ENCODE data around the gene GARIN3.

- TF ChIP-seq MYC (IDR thresholded peaks at IDR 0.05; ENCODE audit: low read depth, low read length) (no peak), MYC (CRISPR knock-in tag; IDR thresholded peaks at IDR 0.05; ENCODE audit: borderline replicate concordance, low read depth) (no peak), ARID2 (IDR thresholded peaks at IDR 0.05) (no peak)
Observed at GRCh38 chr5:157186309-157187045, 20.4 kb upstream of the GARIN3 start.
